Astrocyte (in vitro differentiated cells and primary cell): ENCODE measurements around the gene INSM1. TPM values are rescaled to one million over a fixed set of nuclear protein-coding genes. Genes with fewer than 3 reads are reported as not detected.

Experiments used
- DNase-seq: peaks from one replicate; pipeline ENCODE4 v3.0.0-alpha.2; 2010; ENCODE audit warnings: low read depth
- FAIRE-seq: peaks from 2 replicates; lab custom pipeline; 2011; peaks lifted over from hg19 to GRCh38; lab: Jason Lieb, UNC
- H2AFZ ChIP-seq: 2 replicates; pipeline ENCODE4 v1.6.0; 2012; ENCODE audit warnings: low read depth, low read length, inconsistent platforms
- H3K27ac ChIP-seq: 2 replicates; pipeline ENCODE4 v1.5.1; 2011; ENCODE audit warnings: low read depth, low read length, inconsistent platforms
- H3K27me3 ChIP-seq: 2 replicates; pipeline ENCODE4 v1.6.0; 2011; ENCODE audit warnings: low read length, inconsistent platforms; ENCODE audit not compliant: insufficient read depth
- H3K36me3 ChIP-seq: 2 replicates; pipeline ENCODE4 v1.5.1; 2011; ENCODE audit warnings: low read length, inconsistent platforms; ENCODE audit not compliant: insufficient read depth
- H3K4me1 ChIP-seq: 2 replicates; pipeline ENCODE4 v1.5.1; 2011; ENCODE audit warnings: low read length, inconsistent platforms; ENCODE audit not compliant: insufficient read depth
- H3K4me2 ChIP-seq: 2 replicates; pipeline ENCODE4 v1.6.0; 2012; ENCODE audit warnings: low read length, inconsistent platforms
- H3K4me3 ChIP-seq: 2 replicates; pipeline ENCODE4 v1.5.1; 2011; ENCODE audit warnings: low read depth, mild to moderate bottlenecking, low read length, inconsistent platforms; ENCODE audit not compliant: insufficient read depth
- H3K79me2 ChIP-seq: 2 replicates; pipeline ENCODE4 v1.6.0; 2012; ENCODE audit warnings: mild to moderate bottlenecking, low read length, inconsistent platforms; ENCODE audit not compliant: insufficient read depth
- H3K9ac ChIP-seq: 2 replicates; pipeline ENCODE4 v1.6.0; 2012; ENCODE audit warnings: mild to moderate bottlenecking, low read length, inconsistent platforms
- H3K9me3 ChIP-seq: 2 replicates; pipeline ENCODE4 v1.5.1; 2012; ENCODE audit warnings: low read depth, mild to moderate bottlenecking, low read length, inconsistent platforms; ENCODE audit not compliant: insufficient read depth
- H4K20me1 ChIP-seq: 2 replicates; pipeline ENCODE4 v1.6.0; 2012; ENCODE audit warnings: low read length, inconsistent platforms; ENCODE audit not compliant: insufficient read depth
- H3K27ac Mint-ChIP-seq: one replicate; pipeline ENCODE4 v1.8.0; 2021; ENCODE audit warnings: mild to moderate bottlenecking, mixed read lengths; ENCODE audit not compliant: unreplicated experiment
- H3K27me3 Mint-ChIP-seq: one replicate; pipeline ENCODE4 v1.8.0; 2021; ENCODE audit warnings: low read depth, mixed read lengths; ENCODE audit not compliant: unreplicated experiment
- H3K36me3 Mint-ChIP-seq: one replicate; pipeline ENCODE4 v1.8.0; 2021; ENCODE audit warnings: low read depth, mixed read lengths; ENCODE audit not compliant: unreplicated experiment
- H3K4me1 Mint-ChIP-seq: one replicate; pipeline ENCODE4 v1.8.0; 2021; ENCODE audit warnings: low read depth, mixed read lengths; ENCODE audit not compliant: unreplicated experiment
- H3K4me3 Mint-ChIP-seq: one replicate; pipeline ENCODE4 v1.8.0; 2021; ENCODE audit warnings: mild to moderate bottlenecking, moderate library complexity, mixed read lengths; ENCODE audit not compliant: unreplicated experiment
- H3K9me3 Mint-ChIP-seq: one replicate; pipeline ENCODE4 v1.8.0; 2021; ENCODE audit warnings: mild to moderate bottlenecking, mixed read lengths; ENCODE audit not compliant: unreplicated experiment
- EZH2 ChIP-seq: IDR thresholded peaks from 2 replicates; pipeline ENCODE4 v1.6.1; 2012; ENCODE audit warnings: mild to moderate bottlenecking, low read length, inconsistent platforms; ENCODE audit not compliant: insufficient read depth
- total RNA-seq: library from RNA; stranded (reverse); gene quantifications from 2 replicates; pipeline ENCODE4 v1.2.1, GENCODE V29; 2021
- TF ChIP-seq, protein P1 (sequence below): IDR thresholded peaks from 2 replicates; pipeline ENCODE4 v1.5.1; 2011; ENCODE audit warnings: low read depth, mild to moderate bottlenecking, inconsistent platforms, low read length, moderate library complexity; ENCODE audit not compliant: insufficient read depth

The INSM1 gene
- total RNA-seq, 1 donor from 2014 or later: 0.09 TPM

DNA sequence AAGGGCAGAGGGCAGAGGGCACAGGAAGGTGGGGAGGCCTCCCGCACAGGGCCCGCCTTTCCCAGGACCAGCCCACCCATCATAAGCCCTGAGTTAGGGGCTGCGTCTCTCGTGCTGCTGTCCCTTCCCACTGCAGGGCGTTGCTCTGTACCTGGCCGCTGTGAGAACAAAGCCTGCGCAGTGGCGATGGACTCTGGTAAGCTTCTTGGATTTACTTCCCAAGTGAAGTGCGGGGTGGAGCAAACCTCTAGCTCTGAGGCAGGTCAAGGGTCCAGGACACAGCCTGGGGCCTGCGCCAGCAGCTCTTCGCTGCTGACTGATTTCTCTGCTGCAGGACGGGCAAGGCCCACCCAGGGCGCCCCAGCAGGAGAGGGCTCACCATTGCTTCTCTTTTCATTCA, 23.9 kb downstream of the INSM1 start:
- Histone ChIP-seq H3K36me3 (no peaks in the 10 kb centered on the region), H3K4me1 (no peaks in the 10 kb centered on the region), H3K27me3 (no peaks in the 10 kb centered on the region), H2AFZ (no peak overlapping the region), H3K27ac (no peak overlapping the region), H3K9me3 (no peaks in the 10 kb centered on the region), H3K79me2 (no peaks in the 10 kb centered on the region), H3K4me2 (no peak overlapping the region), H3K4me3 (no peak overlapping the region), H4K20me1 (no peaks in the 10 kb centered on the region), H3K9ac (no peak overlapping the region)
- H3K36me3 Mint-ChIP-seq: peaks cover 4% of the 10 kb centered on the region
- no peaks in the 10 kb centered on the region for H3K4me1 Mint-ChIP-seq
- no peak overlapping the region for H3K27ac Mint-ChIP-seq
- H3K4me3 Mint-ChIP-seq: no peak overlapping the region
- peaks cover 5% of the 10 kb centered on the region for H3K27me3 Mint-ChIP-seq
- TF ChIP-seq, protein P1, sequence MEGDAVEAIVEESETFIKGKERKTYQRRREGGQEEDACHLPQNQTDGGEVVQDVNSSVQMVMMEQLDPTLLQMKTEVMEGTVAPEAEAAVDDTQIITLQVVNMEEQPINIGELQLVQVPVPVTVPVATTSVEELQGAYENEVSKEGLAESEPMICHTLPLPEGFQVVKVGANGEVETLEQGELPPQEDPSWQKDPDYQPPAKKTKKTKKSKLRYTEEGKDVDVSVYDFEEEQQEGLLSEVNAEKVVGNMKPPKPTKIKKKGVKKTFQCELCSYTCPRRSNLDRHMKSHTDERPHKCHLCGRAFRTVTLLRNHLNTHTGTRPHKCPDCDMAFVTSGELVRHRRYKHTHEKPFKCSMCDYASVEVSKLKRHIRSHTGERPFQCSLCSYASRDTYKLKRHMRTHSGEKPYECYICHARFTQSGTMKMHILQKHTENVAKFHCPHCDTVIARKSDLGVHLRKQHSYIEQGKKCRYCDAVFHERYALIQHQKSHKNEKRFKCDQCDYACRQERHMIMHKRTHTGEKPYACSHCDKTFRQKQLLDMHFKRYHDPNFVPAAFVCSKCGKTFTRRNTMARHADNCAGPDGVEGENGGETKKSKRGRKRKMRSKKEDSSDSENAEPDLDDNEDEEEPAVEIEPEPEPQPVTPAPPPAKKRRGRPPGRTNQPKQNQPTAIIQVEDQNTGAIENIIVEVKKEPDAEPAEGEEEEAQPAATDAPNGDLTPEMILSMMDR: no peak
- no peak for TF ChIP-seq EZH2
- FAIRE-seq: no peak
- DNase-seq: no peak
- H3K9me3 Mint-ChIP-seq: peaks cover 2% of the 10 kb centered on the region

DNA sequence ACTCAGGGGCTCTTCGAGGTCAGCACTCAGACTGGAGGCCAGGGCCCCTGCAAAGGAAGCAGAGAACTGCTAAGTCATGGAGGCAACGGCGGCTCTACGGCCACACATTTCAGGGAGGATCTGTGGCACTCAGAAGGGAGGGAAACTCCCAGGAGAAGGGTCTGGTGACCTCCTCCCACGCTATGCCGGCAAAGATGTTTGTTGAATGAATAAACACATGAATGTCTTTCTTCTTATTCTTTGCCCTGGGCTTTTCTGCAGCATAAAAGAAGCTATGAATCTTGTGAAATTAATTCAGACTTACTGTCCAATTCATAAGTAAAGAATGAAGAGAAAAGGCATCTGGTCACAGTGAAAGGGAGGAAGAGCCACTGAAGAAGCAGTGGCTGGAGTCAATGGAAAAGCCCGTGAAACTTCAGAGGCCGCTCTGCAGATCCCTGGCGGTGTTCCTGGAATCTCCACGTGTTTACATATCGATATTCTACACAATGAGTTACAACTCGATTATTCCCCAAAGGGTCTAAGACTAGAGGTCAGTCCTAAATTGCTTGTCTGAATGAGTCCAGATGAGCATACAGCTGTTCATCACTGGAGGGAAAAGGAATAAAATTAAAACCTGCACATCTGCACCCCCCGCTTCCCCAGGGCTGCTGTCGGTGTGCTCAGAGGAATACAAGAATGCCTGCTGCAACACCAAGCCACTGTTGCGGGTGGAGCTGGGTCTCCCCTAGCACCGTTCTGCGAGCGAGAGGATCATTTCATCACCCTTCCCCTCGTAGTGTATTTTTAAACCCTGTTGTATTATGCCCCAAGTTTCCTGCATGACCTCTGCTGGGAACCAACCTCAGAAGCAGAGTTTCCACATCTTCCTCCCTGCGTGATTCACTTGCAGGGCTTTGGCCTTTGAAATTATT, 25.6 kb downstream of the INSM1 start:
- FAIRE-seq (no peak), DNase-seq (peak; percentile 30)
- peaks cover 7% of the 10 kb centered on the region for H3K36me3 Mint-ChIP-seq
- Histone ChIP-seq H3K9me3 (no peaks in the 10 kb centered on the region), H3K79me2 (no peaks in the 10 kb centered on the region), H3K4me1 (no peaks in the 10 kb centered on the region), H3K4me3 (no peak overlapping the region), H4K20me1 (no peaks in the 10 kb centered on the region), H3K27ac (no peak overlapping the region), H3K4me2 (no peak overlapping the region), H3K27me3 (no peaks in the 10 kb centered on the region), H3K9ac (no peak overlapping the region), H2AFZ (peak overlapping the region; percentile 34), H3K36me3 (no peaks in the 10 kb centered on the region)
- peaks cover 5% of the 10 kb centered on the region for H3K27me3 Mint-ChIP-seq
- H3K9me3 Mint-ChIP-seq: peaks cover 2% of the 10 kb centered on the region
- no peak overlapping the region for H3K4me3 Mint-ChIP-seq
- H3K27ac Mint-ChIP-seq: no peak overlapping the region
- TF ChIP-seq EZH2: no peak
- H3K4me1 Mint-ChIP-seq: no peaks in the 10 kb centered on the region

DNA sequence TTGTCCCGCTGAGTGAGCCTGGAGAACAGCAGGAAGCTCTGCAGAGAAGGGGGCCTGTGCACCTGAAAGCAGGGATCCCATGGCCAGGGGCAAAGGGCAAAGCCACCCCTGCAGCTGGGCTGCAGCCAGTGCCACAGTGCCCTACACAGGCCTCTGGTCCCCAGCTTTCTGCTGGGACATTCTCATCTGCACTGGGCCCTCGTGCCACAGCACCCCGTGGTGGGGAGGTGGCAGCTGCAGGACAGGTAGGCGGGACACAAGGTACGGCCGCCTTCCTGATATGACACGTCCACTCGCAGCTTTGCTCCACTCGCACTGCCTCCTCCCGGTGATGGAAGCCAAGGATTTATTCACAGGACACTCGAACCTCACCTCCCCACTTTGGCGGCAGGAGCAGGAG, 27.2 kb downstream of the INSM1 start:
- peaks cover 7% of the 10 kb centered on the region for H3K36me3 Mint-ChIP-seq
- TF ChIP-seq, protein P1: no peak
- no peak for TF ChIP-seq EZH2
- H3K9ac ChIP-seq: no peak overlapping the region
- H3K27me3 ChIP-seq: no peaks in the 10 kb centered on the region
- no peak overlapping the region for H3K27ac Mint-ChIP-seq
- H3K79me2 ChIP-seq: no peaks in the 10 kb centered on the region
- H3K27ac ChIP-seq: no peak overlapping the region
- no peaks in the 10 kb centered on the region for H4K20me1 ChIP-seq
- H3K4me1 ChIP-seq: no peaks in the 10 kb centered on the region
- no peak overlapping the region for H2AFZ ChIP-seq
- H3K4me3 Mint-ChIP-seq: no peak overlapping the region
- no peak overlapping the region for H3K4me2 ChIP-seq
- no peak overlapping the region for H3K4me3 ChIP-seq
- H3K4me1 Mint-ChIP-seq: no peaks in the 10 kb centered on the region
- FAIRE-seq: no peak
- H3K27me3 Mint-ChIP-seq: peaks cover 5% of the 10 kb centered on the region
- H3K36me3 ChIP-seq: no peaks in the 10 kb centered on the region
- H3K9me3 Mint-ChIP-seq: peaks cover 2% of the 10 kb centered on the region
- no peak for DNase-seq
- H3K9me3 ChIP-seq: no peaks in the 10 kb centered on the region
